ENCODE measurements around the gene CFAP52.
"Not testable (repeated sequence)": the region's sequence is repeated elsewhere in the genome, so short reads cannot be mapped to it uniquely, and the experiment has no call there.

Gene CFAP52

GRCh38 chr17:9647014-9647413, 70.6 kb downstream of the CFAP52 start:
- DNase-seq = no peak

- DNase-seq = no peak
Measured at GRCh38 chr17:9648521-9649110, 72.2 kb downstream of the CFAP52 start.

GRCh38 chr17:9658593-9659211, 82.3 kb downstream of the CFAP52 start:
- DNase-seq = no peak

GRCh38 chr17:9661027-9661426, 84.6 kb downstream of the CFAP52 start:
- no peak for DNase-seq

- not testable (repeated sequence) for DNase-seq
Measured at GRCh38 chr17:9663511-9663910, 87.1 kb downstream of the CFAP52 start.

GRCh38 chr17:9666461-9667050, 90.1 kb downstream of the CFAP52 start:
- DNase-seq = no peak

- DNase-seq = no peak
Measured at GRCh38 chr17:9668517-9668916, 92.1 kb downstream of the CFAP52 start.

- no peak for DNase-seq
Measured at GRCh38 chr17:9669551-9670008, 93.1 kb downstream of the CFAP52 start.

GRCh38 chr17:9670596-9670995, 94.2 kb downstream of the CFAP52 start:
- DNase-seq = no peak

- no peak for DNase-seq
Measured at GRCh38 chr17:9671559-9671958, 95.1 kb downstream of the CFAP52 start.

- no peak for DNase-seq
Measured at GRCh38 chr17:9672266-9672665, 95.8 kb downstream of the CFAP52 start.

- no peak for DNase-seq
Measured at GRCh38 chr17:9672691-9673090, 96.2 kb downstream of the CFAP52 start.

GRCh38 chr17:9676084-9676483, 99.6 kb downstream of the CFAP52 start:
- DNase-seq = no peak

- no peak for DNase-seq
Measured at GRCh38 chr17:9676820-9677310, 100.4 kb downstream of the CFAP52 start.

GRCh38 chr17:9677411-9677810, 101.0 kb downstream of the CFAP52 start:
- no peak for DNase-seq

GRCh38 chr17:9677896-9678295, 101.5 kb downstream of the CFAP52 start:
- DNase-seq = no peak

- no peak for DNase-seq
Measured at GRCh38 chr17:9684955-9685621, 108.6 kb downstream of the CFAP52 start.

Measured in CD4-positive, alpha-beta T cell treated with Interleukin-10 for 1 hour (primary cell).